Measurements from ENCODE around the gene CNTNAP2. TPM values are rescaled to one million over a fixed set of nuclear protein-coding genes. Genes with fewer than 3 reads are reported as not detected.

CNTNAP2 gene
- total and polyA plus RNA-seq, 2 of the 8 experiments (the other 6 are each of a cell fraction or from before 2014, with no cell fraction given), result 27.9 to 71.0 TPM

GRCh38 chr7:146397141-146397540 lies 280.5 kb downstream of the CNTNAP2 start (continued):
- TF ChIP-seq CHD7 (IDR thresholded peaks at IDR 0.05; ENCODE audit: insufficient replicate concordance, low read length) (no peak), RXRA (IDR thresholded peaks at IDR 0.05; ENCODE audit: insufficient read depth, low read depth, low read length) (no peak), GTF2F1 (IDR thresholded peaks at IDR 0.05; ENCODE audit: borderline replicate concordance, low read depth, low read length) (no peak), ATF2 (IDR thresholded peaks at IDR 0.05; ENCODE audit: low read length) (no peak), CHD2 (IDR thresholded peaks at IDR 0.05; ENCODE audit: low read length) (no peak), SIN3A (conservative IDR thresholded peaks at IDR 0.05 in 1 of 2, IDR thresholded peaks at IDR 0.05 in 1 of 2; ENCODE audit: low read depth in 1 of 2, low read length in 2 of 2) (no peak), CEBPB (IDR thresholded peaks at IDR 0.05; ENCODE audit: low read depth, low read length) (no peak), TAF1 (IDR thresholded peaks at IDR 0.05; ENCODE audit: low read depth, low read length) (no peak)
- TF ChIP-seq, protein P1, sequence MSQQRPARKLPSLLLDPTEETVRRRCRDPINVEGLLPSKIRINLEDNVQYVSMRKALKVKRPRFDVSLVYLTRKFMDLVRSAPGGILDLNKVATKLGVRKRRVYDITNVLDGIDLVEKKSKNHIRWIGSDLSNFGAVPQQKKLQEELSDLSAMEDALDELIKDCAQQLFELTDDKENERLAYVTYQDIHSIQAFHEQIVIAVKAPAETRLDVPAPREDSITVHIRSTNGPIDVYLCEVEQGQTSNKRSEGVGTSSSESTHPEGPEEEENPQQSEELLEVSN (IDR thresholded peaks at IDR 0.05), result no peak
